RWPE1 (cell line): Measurements from ENCODE around the gene CRB1.

Experiments
- CTCF ChIA-PET: fragments of 350-600 bp; sonication (Branson Sonifier 250); formaldehyde crosslinking; extraction: SDS; loops from one replicate; lab custom pipeline; 2021; lab: Yijun Ruan, JAX
- POLR2A ChIA-PET: fragments of 400-600 bp; formaldehyde crosslinking; extraction: SDS; loops from one replicate; lab custom pipeline; 2020; ENCODE audit warnings: antibody characterized with exemption; ENCODE audit not compliant: low non-redundant PET; lab: Yijun Ruan, JAX
- DNase-seq: peaks from one replicate; pipeline ENCODE4 v3.0.0; 2012; ENCODE audit warnings: low spot score
- H3K27ac ChIP-seq: fragments of 450-650 bp; 2 replicates; pipeline ENCODE4 v1.5.1; 2017
- CTCF ChIP-seq: fragments of 450-650 bp; conservative IDR thresholded peaks from 2 replicates; pipeline ENCODE4 v1.5.1; 2017; ENCODE audit warnings: low read depth, mild to moderate bottlenecking

CRB1 gene

GRCh38 chr1:197356723-197357533 is 88.9 kb downstream of the CRB1 start:
- H3K27ac ChIP-seq: no peak overlapping the region
- ChIA-PET CTCF (interaction anchor here (0.6 to 2.6 kb wide), 23 partner anchors 9 to 1839 kb away, joined by 3 to 11 read pairs (median 4); no protein-coding TSS in a partner anchor), POLR2A (no interaction called here)
- peak; percentile 59 for TF ChIP-seq CTCF
- peak; percentile 45 for DNase-seq

GRCh38 chr1:197358959-197359358 is 90.9 kb downstream of the CRB1 start:
- DNase-seq: no peak
- CTCF ChIA-PET: interaction anchor here (1.0 to 1.6 kb wide), 3 partner anchors 26 to 179 kb away, joined by 4 to 8 read pairs (median 6); no protein-coding TSS in a partner anchor
- no peak overlapping the region for H3K27ac ChIP-seq
- no peak for TF ChIP-seq CTCF
- POLR2A ChIA-PET: no interaction called here

- CTCF ChIA-PET: no interaction called here
- POLR2A ChIA-PET: no interaction called here
- no peak overlapping the region for H3K27ac ChIP-seq
- no peak for TF ChIP-seq CTCF
- DNase-seq: no peak
Measured at GRCh38 chr1:197360068-197360467, 92.0 kb downstream of the CRB1 start.

GRCh38 chr1:197362871-197363270 is 94.8 kb downstream of the CRB1 start:
- no peak overlapping the region for H3K27ac ChIP-seq
- POLR2A ChIA-PET: no interaction called here
- CTCF ChIA-PET: no interaction called here
- no peak for DNase-seq
- no peak for TF ChIP-seq CTCF

GRCh38 chr1:197363855-197364254 is 95.8 kb downstream of the CRB1 start:
- no peak for DNase-seq
- ChIA-PET POLR2A (no interaction called here), CTCF (no interaction called here)
- no peak overlapping the region for H3K27ac ChIP-seq
- no peak for TF ChIP-seq CTCF

- ChIA-PET POLR2A (no interaction called here), CTCF (interaction anchor here (0.6 kb wide), 1 partner anchor 276 kb away, joined by 3 read pairs; no protein-coding TSS in a partner anchor)
- no peak overlapping the region for H3K27ac ChIP-seq
- DNase-seq: no peak
- no peak for TF ChIP-seq CTCF
Measured at GRCh38 chr1:197366996-197367395, 98.9 kb downstream of the CRB1 start.
